A549 (cell line): ENCODE measurements around the gene S100A4.

Experiments
- CEBPB ChIP-seq, 2 experiments: fragments of >200 bp in 1 of 2; sonication (Bioruptor Twin) in 1 of 2; formaldehyde crosslinking in 1 of 2; IDR thresholded peaks; 2 replicates each; pipeline ENCODE4 v1.6.1; 2012 to 2016
- ESRRA ChIP-seq: fragments of 150-350 bp; IDR thresholded peaks from 2 replicates; pipeline ENCODE4 v1.6.1; 2014; ENCODE audit warnings: mild to moderate bottlenecking, low read length, borderline replicate concordance
- HOXA7 ChIP-seq: fragments of 250-450 bp; sonication (Bioruptor Pico); IDR thresholded peaks from 2 replicates; pipeline ENCODE4 v1.5.0; 2020; ENCODE audit warnings: mild to moderate bottlenecking, moderate library complexity
- PHF8 ChIP-seq: fragments of 200-600 bp; sonication (generic); IDR thresholded peaks from 2 replicates; pipeline ENCODE4 v1.6.1; 2016; ENCODE audit warnings: low read depth, mild to moderate bottlenecking, antibody characterized with exemption, moderate library complexity, borderline replicate concordance
- POLR2A ChIP-seq: IDR thresholded peaks from 2 replicates; pipeline ENCODE4 v1.6.1; 2012; ENCODE audit warnings: mild to moderate bottlenecking, low read length
- POLR2AphosphoS2 ChIP-seq: conservative IDR thresholded peaks from 2 replicates; pipeline ENCODE4 v1.6.1; 2012; ENCODE audit warnings: low read length, improper control_type of control experiment, inconsistent platforms
- RAD21 ChIP-seq, 2 experiments: fragments of >200 bp in 1 of 2; sonication (Bioruptor Twin) in 1 of 2; formaldehyde crosslinking in 1 of 2; IDR thresholded peaks in 1 of 2; conservative IDR thresholded peaks in 1 of 2; 2 replicates in 1 of 2; 3 replicates in 1 of 2; pipeline ENCODE4 v1.6.1; 2012 to 2018; ENCODE audit warnings: inconsistent platforms in 1 of 2
- RCOR1 ChIP-seq: fragments of 150-350 bp; IDR thresholded peaks from 2 replicates; pipeline ENCODE4 v1.6.1; 2014; ENCODE audit warnings: antibody characterized with exemption, low read length, low read depth
- TF ChIP-seq, protein P1 (sequence below): fragments of >200 bp; sonication (Bioruptor Twin); formaldehyde crosslinking; IDR thresholded peaks from 3 replicates; pipeline ENCODE4 v1.5.1; 2016
- TF ChIP-seq, protein P2 (sequence below): fragments of 250-450 bp; sonication (Bioruptor Pico); IDR thresholded peaks from 2 replicates; pipeline ENCODE4 v1.5.0; 2021; ENCODE audit warnings: mild to moderate bottlenecking, moderate library complexity, borderline replicate concordance
- TF ChIP-seq, protein P3 (sequence below): IDR thresholded peaks from 2 replicates; pipeline ENCODE4 v1.6.1; 2012
- TF ChIP-seq, protein P4 (sequence below): fragments of 150-350 bp; IDR thresholded peaks from 2 replicates; pipeline ENCODE4 v1.6.1; 2014; ENCODE audit warnings: low read depth, mild to moderate bottlenecking, low read length

DNA sequence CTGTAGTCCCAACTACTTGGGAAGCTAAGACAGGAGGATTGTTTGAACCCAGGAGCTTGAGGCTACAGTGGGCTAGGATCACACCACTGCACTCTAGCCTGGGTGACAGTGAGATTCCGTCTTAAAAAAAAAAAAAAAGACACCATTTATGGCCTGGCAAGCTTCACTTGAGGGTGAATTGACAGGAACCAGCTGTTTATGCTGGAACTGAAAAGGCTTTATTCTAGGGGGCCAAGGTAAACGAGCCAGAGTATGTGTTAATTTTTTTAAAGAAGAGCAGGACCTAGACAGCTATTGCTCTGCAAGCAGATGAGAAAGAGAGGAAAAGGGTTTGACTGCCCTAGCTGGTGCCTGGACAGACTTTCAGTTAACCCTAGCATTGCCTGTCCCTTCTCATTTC lies 46.9 kb downstream of the S100A4 start:
- TF ChIP-seq, protein P1, sequence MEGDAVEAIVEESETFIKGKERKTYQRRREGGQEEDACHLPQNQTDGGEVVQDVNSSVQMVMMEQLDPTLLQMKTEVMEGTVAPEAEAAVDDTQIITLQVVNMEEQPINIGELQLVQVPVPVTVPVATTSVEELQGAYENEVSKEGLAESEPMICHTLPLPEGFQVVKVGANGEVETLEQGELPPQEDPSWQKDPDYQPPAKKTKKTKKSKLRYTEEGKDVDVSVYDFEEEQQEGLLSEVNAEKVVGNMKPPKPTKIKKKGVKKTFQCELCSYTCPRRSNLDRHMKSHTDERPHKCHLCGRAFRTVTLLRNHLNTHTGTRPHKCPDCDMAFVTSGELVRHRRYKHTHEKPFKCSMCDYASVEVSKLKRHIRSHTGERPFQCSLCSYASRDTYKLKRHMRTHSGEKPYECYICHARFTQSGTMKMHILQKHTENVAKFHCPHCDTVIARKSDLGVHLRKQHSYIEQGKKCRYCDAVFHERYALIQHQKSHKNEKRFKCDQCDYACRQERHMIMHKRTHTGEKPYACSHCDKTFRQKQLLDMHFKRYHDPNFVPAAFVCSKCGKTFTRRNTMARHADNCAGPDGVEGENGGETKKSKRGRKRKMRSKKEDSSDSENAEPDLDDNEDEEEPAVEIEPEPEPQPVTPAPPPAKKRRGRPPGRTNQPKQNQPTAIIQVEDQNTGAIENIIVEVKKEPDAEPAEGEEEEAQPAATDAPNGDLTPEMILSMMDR: no peak
- TF ChIP-seq RAD21 (conservative IDR thresholded peaks at IDR 0.05 in 1 of 2, IDR thresholded peaks at IDR 0.05 in 1 of 2) (no peak), POLR2A (no peak), POLR2AphosphoS2 (no peak), RCOR1 (no peak), PHF8 (no peak), CEBPB (IDR thresholded peaks at IDR 0.05) (no peak), ESRRA (no peak), HOXA7 (CRISPR knock-in tag) (no peak)
- TF ChIP-seq, protein P2, sequence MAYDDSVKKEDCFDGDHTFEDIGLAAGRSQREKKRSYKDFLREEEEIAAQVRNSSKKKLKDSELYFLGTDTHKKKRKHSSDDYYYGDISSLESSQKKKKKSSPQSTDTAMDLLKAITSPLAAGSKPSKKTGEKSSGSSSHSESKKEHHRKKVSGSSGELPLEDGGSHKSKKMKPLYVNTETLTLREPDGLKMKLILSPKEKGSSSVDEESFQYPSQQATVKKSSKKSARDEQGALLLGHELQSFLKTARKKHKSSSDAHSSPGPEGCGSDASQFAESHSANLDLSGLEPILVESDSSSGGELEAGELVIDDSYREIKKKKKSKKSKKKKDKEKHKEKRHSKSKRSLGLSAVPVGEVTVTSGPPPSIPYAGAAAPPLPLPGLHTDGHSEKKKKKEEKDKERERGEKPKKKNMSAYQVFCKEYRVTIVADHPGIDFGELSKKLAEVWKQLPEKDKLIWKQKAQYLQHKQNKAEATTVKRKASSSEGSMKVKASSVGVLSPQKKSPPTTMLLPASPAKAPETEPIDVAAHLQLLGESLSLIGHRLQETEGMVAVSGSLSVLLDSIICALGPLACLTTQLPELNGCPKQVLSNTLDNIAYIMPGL (CRISPR knock-in tag): no peak
- TF ChIP-seq, protein P3, sequence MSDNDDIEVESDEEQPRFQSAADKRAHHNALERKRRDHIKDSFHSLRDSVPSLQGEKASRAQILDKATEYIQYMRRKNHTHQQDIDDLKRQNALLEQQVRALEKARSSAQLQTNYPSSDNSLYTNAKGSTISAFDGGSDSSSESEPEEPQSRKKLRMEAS: no peak
- TF ChIP-seq, protein P4, sequence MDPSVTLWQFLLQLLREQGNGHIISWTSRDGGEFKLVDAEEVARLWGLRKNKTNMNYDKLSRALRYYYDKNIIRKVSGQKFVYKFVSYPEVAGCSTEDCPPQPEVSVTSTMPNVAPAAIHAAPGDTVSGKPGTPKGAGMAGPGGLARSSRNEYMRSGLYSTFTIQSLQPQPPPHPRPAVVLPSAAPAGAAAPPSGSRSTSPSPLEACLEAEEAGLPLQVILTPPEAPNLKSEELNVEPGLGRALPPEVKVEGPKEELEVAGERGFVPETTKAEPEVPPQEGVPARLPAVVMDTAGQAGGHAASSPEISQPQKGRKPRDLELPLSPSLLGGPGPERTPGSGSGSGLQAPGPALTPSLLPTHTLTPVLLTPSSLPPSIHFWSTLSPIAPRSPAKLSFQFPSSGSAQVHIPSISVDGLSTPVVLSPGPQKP: no peak
